ENCODE measurements around the gene ERBB3. TPM values are rescaled to one million over a fixed set of nuclear protein-coding genes. Genes with fewer than 3 reads are reported as not detected.
"Not testable (repeated sequence)": the region's sequence is repeated elsewhere in the genome, so short reads cannot be mapped to it uniquely, and the experiment has no call there.

Gene ERBB3
- total RNA-seq, 2 donors from 2014 or later: 0.25 to 0.34 TPM

DNA sequence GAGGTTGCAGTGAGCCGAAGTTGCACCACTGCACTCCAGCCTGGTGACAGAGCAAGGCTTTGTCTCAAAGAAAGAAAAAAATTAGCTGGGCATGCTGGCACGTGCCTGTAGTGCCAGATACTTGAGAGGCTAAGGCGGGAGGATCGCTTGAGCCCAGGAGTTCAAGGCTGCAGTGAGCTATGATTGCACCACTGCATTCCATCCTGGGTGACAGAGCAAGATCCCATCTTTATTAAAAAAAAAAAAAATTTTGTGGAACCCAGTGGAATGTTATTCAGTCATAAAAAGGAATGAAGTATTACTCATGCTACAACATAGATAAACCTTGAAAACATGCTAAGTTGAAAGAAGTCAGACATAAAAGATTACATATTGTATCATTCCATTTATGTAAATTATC lies 8.3 kb upstream of the ERBB3 start:
- no peak overlapping the region for H3K27ac Mint-ChIP-seq
- no peaks in the 10 kb centered on the region for H3K36me3 Mint-ChIP-seq
- ATAC-seq: no peak
- DNase-seq (ENCODE audit: low spot score in 2 of 2): no peak
- H3K9me3 Mint-ChIP-seq: no peaks in the 10 kb centered on the region

DNA sequence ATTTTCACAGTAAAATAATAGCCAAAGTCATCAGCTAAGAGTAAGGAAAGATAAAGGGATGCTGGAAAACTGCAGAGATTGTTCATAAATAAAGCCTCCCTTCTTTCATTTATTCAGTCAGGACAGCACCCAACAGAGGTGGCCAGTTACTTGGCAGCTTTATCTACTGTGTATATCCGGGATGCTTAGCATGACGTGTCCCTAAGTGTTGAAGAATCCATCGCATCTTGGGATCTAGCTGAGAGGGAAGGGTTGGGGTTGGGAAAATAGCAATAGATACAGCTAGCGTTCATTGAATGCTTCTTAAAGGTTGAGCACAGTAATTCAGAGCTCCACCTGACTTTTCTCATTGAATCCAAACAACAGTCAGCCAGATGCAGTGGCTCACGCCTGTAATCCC lies 5.6 kb upstream of the ERBB3 start:
- Mint-ChIP-seq H3K27ac (no peak overlapping the region), H3K9me3 (no peaks in the 10 kb centered on the region), H3K36me3 (no peaks in the 10 kb centered on the region)
- no peak for DNase-seq (ENCODE audit: low spot score in 2 of 2)
- ATAC-seq: no peak

DNA sequence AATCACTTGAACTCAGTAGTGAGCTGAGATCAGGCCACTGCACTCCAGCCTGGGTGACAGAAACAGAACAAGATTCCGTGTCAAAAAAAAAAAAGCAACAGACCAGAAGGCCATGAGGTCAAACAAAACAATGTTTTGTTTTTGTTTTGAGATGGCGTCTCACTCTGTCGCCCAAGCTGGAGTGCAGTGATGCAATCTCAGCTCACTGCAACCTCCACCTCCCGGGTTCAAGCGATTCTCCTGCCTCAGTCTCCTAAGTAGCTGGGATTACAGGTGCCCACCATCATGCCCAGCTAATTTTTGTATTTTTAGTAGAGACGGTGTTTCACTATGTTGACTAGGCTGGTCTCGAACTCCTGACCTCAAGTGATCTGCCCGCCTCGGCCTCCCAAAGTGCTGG lies 2.0 kb upstream of the ERBB3 start:
- DNase-seq (ENCODE audit: low spot score in 2 of 2); ATAC-seq; H3K27ac Mint-ChIP-seq; H3K9me3 Mint-ChIP-seq; H3K36me3 Mint-ChIP-seq: not testable (repeated sequence)

DNA sequence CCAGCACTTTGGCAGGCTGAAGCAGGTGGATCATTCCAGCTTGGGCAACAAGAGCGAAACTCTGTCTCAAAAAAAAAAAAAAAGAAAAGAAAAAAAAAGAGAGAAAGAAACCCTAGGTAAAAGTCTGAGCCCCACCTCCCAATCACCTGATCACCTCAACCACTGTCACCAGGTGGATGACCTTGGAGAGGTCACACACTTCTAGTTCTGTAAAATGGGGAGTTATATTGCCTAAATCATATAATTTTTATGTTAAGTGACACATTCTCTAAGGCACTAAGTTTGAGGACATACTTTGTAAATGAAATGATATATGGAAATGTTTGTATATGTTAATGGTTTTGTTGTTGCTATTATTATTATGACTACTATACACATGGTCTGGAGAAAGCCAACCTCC lies 1.5 kb upstream of the ERBB3 start:
- H3K36me3 Mint-ChIP-seq: no peaks in the 10 kb centered on the region
- no peak for ATAC-seq
- DNase-seq (ENCODE audit: low spot score in 2 of 2): no peak
- H3K27ac Mint-ChIP-seq: no peak overlapping the region
- H3K9me3 Mint-ChIP-seq: no peaks in the 10 kb centered on the region

DNA sequence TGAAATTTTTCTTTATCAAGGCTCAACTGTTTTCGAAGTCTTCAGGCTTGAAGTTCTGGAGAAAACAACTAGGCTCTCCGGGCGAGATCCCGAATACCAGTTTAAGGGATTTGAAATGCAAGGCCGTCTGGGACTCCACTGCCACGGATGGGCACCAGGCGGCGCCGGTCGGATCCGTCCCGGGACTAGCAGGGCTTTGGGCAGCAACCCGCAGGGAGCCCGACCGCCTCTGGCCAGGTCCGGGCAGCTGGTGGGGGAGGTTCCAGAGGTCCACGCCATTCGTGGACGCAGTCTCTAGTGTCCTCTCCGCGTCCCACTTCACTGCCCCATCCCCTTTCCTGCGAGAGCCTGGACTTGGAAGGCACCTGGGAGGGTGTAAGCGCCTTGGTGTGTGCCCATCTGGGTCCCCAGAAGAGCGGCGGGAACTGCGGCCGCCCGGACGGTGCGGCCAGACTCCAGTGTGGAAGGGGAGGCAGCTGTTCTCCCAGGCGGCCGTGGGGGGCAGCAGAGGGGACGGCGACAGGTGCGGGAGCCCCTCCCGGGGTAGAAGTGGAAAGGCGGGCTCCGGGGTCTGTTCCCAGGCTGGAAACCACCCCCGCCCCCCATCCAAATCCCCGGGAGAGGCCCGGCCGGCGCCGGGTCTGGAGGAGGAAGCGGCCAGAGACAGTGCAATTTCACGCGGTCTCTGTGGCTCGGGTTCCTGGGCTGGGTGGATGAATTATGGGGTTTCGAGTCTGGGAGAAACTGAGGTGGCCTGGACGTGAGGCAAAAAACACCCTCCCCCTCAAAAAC lies 838 bp upstream of the ERBB3 start:
- peak; percentile 51 to 55 for ATAC-seq
- Mint-ChIP-seq H3K36me3 (no peaks in the 10 kb centered on the region), H3K27ac (no peak overlapping the region), H3K9me3 (no peaks in the 10 kb centered on the region)
- DNase-seq (ENCODE audit: low spot score in 2 of 2): peak; percentile 65 to 78

DNA sequence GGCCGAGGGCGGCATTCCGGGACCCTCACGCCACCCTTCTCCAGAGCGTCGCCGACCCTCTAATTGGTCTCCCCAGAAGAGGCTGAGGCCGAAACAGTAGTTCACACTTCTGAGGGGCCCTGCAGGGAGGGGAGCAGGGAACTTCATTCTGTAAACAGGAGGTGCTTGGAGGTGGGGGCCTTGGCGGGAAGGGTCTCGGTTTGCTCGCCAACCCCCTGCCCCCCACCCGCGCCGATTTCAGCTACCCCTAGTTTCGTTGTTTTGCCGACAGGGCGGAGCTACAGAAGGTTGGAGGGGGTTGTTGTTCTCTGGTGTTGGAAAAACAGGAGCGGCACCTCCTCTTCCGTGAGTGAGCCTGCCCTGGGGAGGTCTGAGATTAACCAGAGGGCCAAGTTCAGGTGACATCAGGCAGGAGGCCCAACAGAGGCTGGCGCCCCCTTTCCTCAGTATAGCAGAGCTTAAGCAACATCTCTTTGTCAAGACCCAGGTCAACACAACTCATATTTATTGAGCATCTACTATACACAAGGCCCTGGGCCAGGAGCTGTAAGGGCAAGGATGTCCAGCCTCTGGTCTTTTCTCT lies 682 bp downstream of the ERBB3 start:
- ATAC-seq (no peak), DNase-seq (ENCODE audit: low spot score in 2 of 2) (no peak)
- Mint-ChIP-seq H3K27ac (no peak overlapping the region), H3K36me3 (no peaks in the 10 kb centered on the region), H3K9me3 (no peaks in the 10 kb centered on the region)

DNA sequence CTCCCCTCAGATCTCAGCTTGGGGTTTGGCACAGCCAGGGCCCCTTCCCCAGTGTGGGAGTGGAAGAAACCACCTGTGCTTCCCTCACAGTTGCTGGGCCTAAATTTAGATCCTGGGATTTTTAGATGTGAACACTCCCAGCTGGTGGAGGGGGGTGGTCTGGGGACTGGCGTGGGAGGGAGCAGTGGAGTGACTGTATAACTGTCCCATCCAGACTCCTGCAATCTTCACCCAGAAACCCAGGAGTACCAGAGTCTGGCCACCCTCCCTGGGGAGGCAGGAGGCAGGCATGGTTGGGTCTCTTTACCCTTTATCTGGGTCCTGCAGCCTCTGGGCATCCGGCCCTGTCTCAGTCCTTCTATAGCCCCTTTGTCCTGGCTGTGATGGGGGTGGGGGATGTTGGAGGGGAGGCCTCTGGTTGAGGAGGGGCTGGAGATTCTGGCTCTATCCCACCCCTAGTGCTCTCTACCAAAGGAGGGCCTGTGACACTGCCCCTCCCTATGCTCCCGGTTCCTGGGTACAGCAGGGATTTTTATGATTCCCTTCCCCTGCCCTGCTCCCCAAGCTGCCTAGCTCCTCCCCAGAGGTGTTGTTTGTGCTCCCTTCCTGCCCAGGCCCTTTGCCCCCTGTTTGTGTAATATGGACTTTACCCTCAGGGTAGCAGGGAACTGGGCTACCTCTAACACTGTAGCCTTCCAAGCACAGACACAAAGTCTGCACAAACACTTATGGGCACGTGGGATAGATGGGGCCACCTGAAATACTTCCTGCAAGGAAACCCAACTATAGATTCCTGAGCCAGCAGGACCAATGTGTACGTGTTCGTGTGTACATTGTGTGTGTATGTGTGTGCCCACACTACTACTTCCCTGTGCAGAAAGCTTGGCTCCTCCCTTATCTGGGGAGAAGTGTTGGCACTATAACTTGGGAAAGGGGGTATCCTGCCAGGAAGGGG lies 1.7 kb downstream of the ERBB3 start:
- ATAC-seq (no peak), DNase-seq (ENCODE audit: low spot score in 2 of 2) (no peak)
- H3K9me3 Mint-ChIP-seq: no peaks in the 10 kb centered on the region
- no peaks in the 10 kb centered on the region for H3K36me3 Mint-ChIP-seq
- no peak overlapping the region for H3K27ac Mint-ChIP-seq

DNA sequence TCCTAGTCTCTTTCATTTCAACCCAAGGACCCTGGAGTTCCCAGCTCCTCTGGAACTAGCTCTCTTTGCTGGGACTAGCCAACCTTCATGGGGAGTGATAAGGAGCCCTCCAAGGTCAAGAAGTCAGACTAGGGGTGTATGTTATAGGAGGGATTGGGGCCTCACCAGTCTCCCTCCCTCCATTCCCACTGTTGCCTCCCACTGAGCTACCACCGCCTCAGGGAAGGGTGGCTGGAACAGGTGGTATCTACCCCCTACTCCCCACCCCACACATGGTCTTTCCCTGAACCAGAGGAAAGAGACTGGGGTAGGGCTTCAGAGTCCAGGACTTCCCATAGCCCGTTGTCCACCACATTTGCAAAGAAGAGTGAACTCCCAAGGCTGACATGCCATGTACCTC lies 2.4 kb downstream of the ERBB3 start:
- no peaks in the 10 kb centered on the region for H3K36me3 Mint-ChIP-seq
- no peaks in the 10 kb centered on the region for H3K9me3 Mint-ChIP-seq
- no peak for ATAC-seq
- DNase-seq (ENCODE audit: low spot score in 2 of 2): no peak
- no peak overlapping the region for H3K27ac Mint-ChIP-seq

DNA sequence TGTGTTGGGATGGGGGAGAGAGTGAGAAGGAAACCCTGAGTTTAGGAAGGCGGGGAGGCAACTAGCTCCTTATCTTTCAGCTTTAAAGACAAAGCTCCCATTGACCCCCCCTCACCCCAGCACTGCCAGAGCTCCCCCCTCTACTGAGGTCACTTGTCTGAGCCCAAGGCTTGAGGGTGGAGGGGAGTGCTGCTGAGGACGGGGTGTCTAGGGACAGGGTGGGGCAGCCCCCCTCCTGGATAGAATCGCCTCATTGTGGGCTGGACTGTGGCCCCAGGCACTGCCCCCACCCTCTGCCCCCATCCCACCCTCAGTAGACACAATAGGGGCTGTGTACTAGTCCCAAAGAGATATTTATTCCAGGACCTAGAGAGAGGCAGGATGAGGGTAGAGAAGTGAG lies 3.0 kb downstream of the ERBB3 start:
- no peaks in the 10 kb centered on the region for H3K36me3 Mint-ChIP-seq
- H3K9me3 Mint-ChIP-seq: no peaks in the 10 kb centered on the region
- ATAC-seq (no peak), DNase-seq (ENCODE audit: low spot score in 2 of 2) (no peak)
- no peak overlapping the region for H3K27ac Mint-ChIP-seq

DNA sequence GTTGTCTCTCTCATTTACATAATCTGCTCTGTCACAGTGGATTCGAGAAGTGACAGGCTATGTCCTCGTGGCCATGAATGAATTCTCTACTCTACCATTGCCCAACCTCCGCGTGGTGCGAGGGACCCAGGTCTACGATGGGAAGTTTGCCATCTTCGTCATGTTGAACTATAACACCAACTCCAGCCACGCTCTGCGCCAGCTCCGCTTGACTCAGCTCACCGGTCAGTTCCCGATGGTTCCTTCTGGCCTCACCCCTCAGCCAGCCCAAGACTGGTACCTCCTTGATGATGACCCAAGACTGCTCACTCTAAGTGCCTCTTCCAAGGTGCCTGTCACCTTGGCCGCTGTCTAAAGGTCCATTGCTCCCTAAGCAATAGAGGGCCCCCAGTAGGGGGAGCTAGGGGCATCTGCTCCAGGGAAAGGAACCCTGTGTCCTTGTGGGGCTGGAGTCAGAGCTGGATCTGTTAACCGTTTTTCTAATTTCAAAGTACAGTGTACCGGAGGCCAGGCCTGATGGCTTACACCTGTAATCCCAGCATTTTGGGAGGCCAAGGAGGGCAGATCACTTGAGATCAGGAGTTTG lies 5.1 kb downstream of the ERBB3 start:
- H3K36me3 Mint-ChIP-seq: no peaks in the 10 kb centered on the region
- no peak overlapping the region for H3K27ac Mint-ChIP-seq
- no peaks in the 10 kb centered on the region for H3K9me3 Mint-ChIP-seq
- ATAC-seq (peak; percentile 67 to 73), DNase-seq (ENCODE audit: low spot score in 2 of 2) (peak in 1 of 2 donors; percentile 59)

DNA sequence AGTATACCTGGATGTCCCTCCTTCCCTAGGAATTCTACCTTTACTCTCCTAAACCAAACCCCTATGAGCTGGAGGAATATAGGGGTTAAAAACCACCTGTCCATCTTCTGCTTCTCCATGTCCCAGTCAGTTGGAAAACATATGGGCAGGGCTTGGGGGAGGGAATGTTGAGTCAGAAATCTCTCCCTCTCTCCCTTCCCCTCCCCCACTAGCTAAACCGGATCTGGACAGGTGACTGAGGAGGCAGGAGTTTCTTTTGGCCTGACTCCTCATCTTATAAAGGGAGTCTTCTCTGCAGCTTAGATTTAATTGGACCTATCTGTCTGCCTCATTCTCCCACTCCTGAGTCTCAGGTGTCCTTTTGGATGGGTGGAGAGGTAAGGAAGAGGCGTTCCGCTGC lies 6.1 kb downstream of the ERBB3 start:
- DNase-seq (ENCODE audit: low spot score in 2 of 2) (no peak), ATAC-seq (no peak)
- Mint-ChIP-seq H3K27ac (no peak overlapping the region), H3K9me3 (no peaks in the 10 kb centered on the region), H3K36me3 (no peaks in the 10 kb centered on the region)

DNA sequence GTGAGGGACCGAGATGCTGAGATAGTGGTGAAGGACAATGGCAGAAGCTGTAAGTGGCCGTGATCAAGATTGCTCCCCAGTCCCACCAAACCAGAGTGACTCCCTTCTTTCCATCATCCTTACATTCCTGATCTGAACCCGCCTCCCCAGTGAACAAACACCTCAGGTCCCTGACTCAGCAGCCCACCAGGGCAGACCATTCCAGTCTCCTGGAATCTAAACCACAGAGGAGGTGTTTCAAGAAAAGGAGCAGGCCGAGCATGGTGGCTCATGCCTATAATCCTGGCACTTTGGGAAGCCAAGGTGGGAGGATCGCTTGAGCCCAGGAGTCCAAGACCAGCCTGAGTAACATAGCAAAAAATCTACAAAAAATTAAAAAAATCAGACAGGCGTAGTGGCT lies 6.6 kb downstream of the ERBB3 start:
- Mint-ChIP-seq H3K27ac (no peak overlapping the region), H3K9me3 (no peaks in the 10 kb centered on the region), H3K36me3 (no peaks in the 10 kb centered on the region)
- no peak for DNase-seq (ENCODE audit: low spot score in 2 of 2)
- no peak for ATAC-seq

DNA sequence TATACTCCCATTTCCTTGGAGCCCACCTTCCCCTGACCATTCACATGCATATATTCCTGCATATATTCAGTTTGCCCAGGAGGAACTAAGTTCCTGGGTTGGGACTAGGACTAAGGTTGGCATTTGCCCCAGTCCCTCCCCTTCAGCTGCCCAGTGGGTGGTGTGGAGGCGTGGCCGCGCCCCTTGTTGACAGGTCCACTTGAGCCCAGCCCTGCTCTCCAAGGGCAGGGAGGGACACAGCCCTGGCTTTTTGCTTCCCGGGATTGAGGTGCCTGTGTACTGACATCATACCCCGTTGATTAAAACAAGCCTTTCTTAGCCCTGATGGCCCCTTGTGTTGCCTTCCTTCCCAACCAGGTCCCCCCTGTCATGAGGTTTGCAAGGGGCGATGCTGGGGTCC lies 7.3 kb downstream of the ERBB3 start:
- Mint-ChIP-seq H3K27ac (no peak overlapping the region), H3K9me3 (no peaks in the 10 kb centered on the region), H3K36me3 (no peaks in the 10 kb centered on the region)
- ATAC-seq (no peak), DNase-seq (ENCODE audit: low spot score in 2 of 2) (no peak)

DNA sequence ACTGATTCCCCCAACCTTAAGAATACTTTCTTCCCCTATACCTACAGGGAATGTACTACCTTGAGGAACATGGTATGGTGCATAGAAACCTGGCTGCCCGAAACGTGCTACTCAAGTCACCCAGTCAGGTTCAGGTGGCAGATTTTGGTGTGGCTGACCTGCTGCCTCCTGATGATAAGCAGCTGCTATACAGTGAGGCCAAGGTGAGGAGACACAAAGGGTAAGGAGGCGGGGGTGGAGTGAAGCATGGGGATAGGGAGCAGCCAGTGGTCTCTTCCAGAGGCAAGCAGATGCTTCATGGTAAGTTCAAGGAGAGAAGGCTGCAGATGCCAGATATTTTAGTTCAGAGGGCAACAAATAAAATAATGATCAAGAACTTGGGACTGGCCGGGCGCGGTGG lies 17.8 kb downstream of the ERBB3 start:
- H3K36me3 Mint-ChIP-seq: no peaks in the 10 kb centered on the region
- no peaks in the 10 kb centered on the region for H3K9me3 Mint-ChIP-seq
- DNase-seq (ENCODE audit: low spot score in 2 of 2): peak in 1 of 2 donors; percentile 49
- H3K27ac Mint-ChIP-seq: peak overlapping the region in 1 of 2 donors; percentile 18
- no peak for ATAC-seq

DNA sequence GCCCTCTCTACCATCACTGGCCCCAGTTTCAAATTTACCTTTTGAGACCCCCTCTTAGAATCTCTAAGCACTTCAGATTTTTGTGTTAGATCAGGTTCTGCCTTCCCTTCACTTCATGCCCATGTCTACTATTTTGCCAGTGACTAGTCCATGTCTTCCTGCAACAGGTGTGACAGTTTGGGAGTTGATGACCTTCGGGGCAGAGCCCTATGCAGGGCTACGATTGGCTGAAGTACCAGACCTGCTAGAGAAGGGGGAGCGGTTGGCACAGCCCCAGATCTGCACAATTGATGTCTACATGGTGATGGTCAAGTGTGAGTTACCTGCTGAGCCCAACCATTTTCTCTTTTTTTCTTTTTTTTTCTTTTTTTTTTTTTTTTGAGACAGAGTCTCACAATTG lies 18.6 kb downstream of the ERBB3 start:
- no peak overlapping the region for H3K27ac Mint-ChIP-seq
- no peaks in the 10 kb centered on the region for H3K36me3 Mint-ChIP-seq
- DNase-seq (ENCODE audit: low spot score in 2 of 2) (no peak), ATAC-seq (no peak)
- no peaks in the 10 kb centered on the region for H3K9me3 Mint-ChIP-seq

DNA sequence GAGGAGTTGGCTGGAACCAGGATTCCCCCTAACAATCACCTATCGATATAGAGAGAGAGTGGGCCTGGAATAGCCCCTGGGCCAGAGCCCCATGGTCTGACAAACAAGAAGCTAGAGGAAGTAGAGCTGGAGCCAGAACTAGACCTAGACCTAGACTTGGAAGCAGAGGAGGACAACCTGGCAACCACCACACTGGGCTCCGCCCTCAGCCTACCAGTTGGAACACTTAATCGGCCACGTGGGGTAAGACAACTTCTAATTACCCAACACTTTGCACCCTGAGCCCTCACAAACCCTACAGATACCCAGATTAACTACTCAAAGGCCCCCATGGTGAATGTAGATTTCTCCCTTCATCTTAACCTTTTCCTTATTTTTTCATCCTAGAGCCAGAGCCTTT lies 19.8 kb downstream of the ERBB3 start:
- no peak for DNase-seq (ENCODE audit: low spot score in 2 of 2)
- Mint-ChIP-seq H3K36me3 (peaks cover 6% of the 10 kb centered on the region in 2 donors), H3K9me3 (no peaks in the 10 kb centered on the region), H3K27ac (peak overlapping the region in 1 of 2 donors; percentile 13)
- no peak for ATAC-seq

DNA sequence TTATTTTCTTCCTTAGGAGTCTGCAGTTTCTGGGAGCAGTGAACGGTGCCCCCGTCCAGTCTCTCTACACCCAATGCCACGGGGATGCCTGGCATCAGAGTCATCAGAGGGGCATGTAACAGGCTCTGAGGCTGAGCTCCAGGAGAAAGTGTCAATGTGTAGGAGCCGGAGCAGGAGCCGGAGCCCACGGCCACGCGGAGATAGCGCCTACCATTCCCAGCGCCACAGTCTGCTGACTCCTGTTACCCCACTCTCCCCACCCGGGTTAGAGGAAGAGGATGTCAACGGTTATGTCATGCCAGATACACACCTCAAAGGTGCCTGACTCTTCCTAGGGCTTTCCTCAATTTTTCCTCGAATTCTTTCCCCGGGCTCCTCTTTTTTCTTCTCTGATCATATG lies 21.1 kb downstream of the ERBB3 start:
- H3K9me3 Mint-ChIP-seq: no peaks in the 10 kb centered on the region
- peak overlapping the region in 1 of 2 donors; percentile 18 for H3K27ac Mint-ChIP-seq
- H3K36me3 Mint-ChIP-seq: peaks cover 17 to 18% of the 10 kb centered on the region in 2 donors
- no peak for DNase-seq (ENCODE audit: low spot score in 2 of 2)
- no peak for ATAC-seq

All from activated naive CD4-positive, alpha-beta T cell treated with anti-CD3 and anti-CD28 coated beads, Interleukin-2, amount 50 U/mL, for 72 hours (primary cell).